ENCODE results near the gene PML.

The PML gene

GRCh38 chr15:73986776-73987056, 7.8 kb upstream of the PML start:
- DNase-seq = no peak

GRCh38 chr15:73987250-73987649, 7.3 kb upstream of the PML start:
- no peak for DNase-seq

- no peak for DNase-seq
Measured at GRCh38 chr15:73987681-73988444, 6.7 kb upstream of the PML start.

- no peak for DNase-seq
Measured at GRCh38 chr15:73988445-73988969, 6.0 kb upstream of the PML start.

GRCh38 chr15:73989001-73989798, 5.3 kb upstream of the PML start:
- no peak for DNase-seq

- DNase-seq = no peak
Measured at GRCh38 chr15:73990250-73991005, 4.1 kb upstream of the PML start.

- no peak for DNase-seq
Measured at GRCh38 chr15:73991260-73991659, 3.3 kb upstream of the PML start.

GRCh38 chr15:73991726-73992593, 2.6 kb upstream of the PML start, which contains the start of gene STOML1:
Gene STOML1, minus strand, starts transcription at chr15:73992295. Its CDS starts 72 bp downstream, at chr15:73992223.
- DNase-seq = peak; percentile 92

GRCh38 chr15:73992594-73992898, 2.0 kb upstream of the PML start:
- no peak for DNase-seq

GRCh38 chr15:73993211-73993994, 1.1 kb upstream of the PML start:
- no peak for DNase-seq

- no peak for DNase-seq
Measured at GRCh38 chr15:73994912-73995622, 551 bp downstream of the PML start.

- no peak for DNase-seq
Measured at GRCh38 chr15:73996267-73996666, 1.8 kb downstream of the PML start.

GRCh38 chr15:73996939-73997338, 2.4 kb downstream of the PML start:
- no peak for DNase-seq

GRCh38 chr15:73997986-73998385, 3.5 kb downstream of the PML start:
- no peak for DNase-seq

- DNase-seq = no peak
Measured at GRCh38 chr15:74006774-74007639, 12.5 kb downstream of the PML start.

GRCh38 chr15:74007820-74008371, 13.4 kb downstream of the PML start:
- DNase-seq = no peak

- no peak for DNase-seq
Measured at GRCh38 chr15:74008901-74009300, 14.4 kb downstream of the PML start.

- no peak for DNase-seq
Measured at GRCh38 chr15:74010929-74011540, 16.5 kb downstream of the PML start.

- DNase-seq = no peak
Measured at GRCh38 chr15:74011610-74012009, 17.1 kb downstream of the PML start.

Data from NCI-H345 (cell line).